ENCODE results near the gene TNNC2.
"Not testable (repeated sequence)": the region's sequence is repeated elsewhere in the genome, so short reads cannot be mapped to it uniquely, and the experiment has no call there.

Gene TNNC2

GRCh38 chr20:45818239-45818638, 8.9 kb downstream of the TNNC2 start:
- no peak for DNase-seq

- DNase-seq = no peak
Observed at GRCh38 chr20:45817376-45818194, 9.5 kb downstream of the TNNC2 start.

GRCh38 chr20:45816951-45817350, 10.2 kb downstream of the TNNC2 start:
- DNase-seq = no peak

- no peak for DNase-seq
Observed at GRCh38 chr20:45814314-45814713, 12.8 kb downstream of the TNNC2 start.

- DNase-seq = no peak
Observed at GRCh38 chr20:45813489-45813888, 13.6 kb downstream of the TNNC2 start.

- DNase-seq = no peak
Observed at GRCh38 chr20:45813006-45813340, 14.1 kb downstream of the TNNC2 start.

GRCh38 chr20:45812157-45813005, 14.7 kb downstream of the TNNC2 start, which contains the start of gene UBE2C:
TSS of gene UBE2C (plus strand) at chr20:45812644. CDS start at chr20:45812696, 52 bp downstream.
- peak; percentile 99 for DNase-seq

- no peak for DNase-seq
Observed at GRCh38 chr20:45810191-45810970, 16.7 kb downstream of the TNNC2 start.

- DNase-seq = no peak
Observed at GRCh38 chr20:45801851-45802250, 25.3 kb downstream of the TNNC2 start.

GRCh38 chr20:45798935-45799642, 28.0 kb downstream of the TNNC2 start:
- DNase-seq = peak; percentile 77

- DNase-seq = not testable (repeated sequence)
Observed at GRCh38 chr20:45797955-45798354, 29.2 kb downstream of the TNNC2 start.

GRCh38 chr20:45797510-45797909, 29.6 kb downstream of the TNNC2 start:
- DNase-seq = not testable (repeated sequence)

- DNase-seq = peak; percentile 34
Observed at GRCh38 chr20:45796337-45797065, 30.6 kb downstream of the TNNC2 start.

GRCh38 chr20:45792317-45793118, 34.6 kb downstream of the TNNC2 start:
- peak; percentile 14 for DNase-seq

- no peak for DNase-seq
Observed at GRCh38 chr20:45788351-45788750, 38.8 kb downstream of the TNNC2 start.

GRCh38 chr20:45783656-45784294, 43.3 kb downstream of the TNNC2 start:
- no peak for DNase-seq

GRCh38 chr20:45782890-45783289, 44.2 kb downstream of the TNNC2 start:
- peak; percentile 20 for DNase-seq

- DNase-seq = no peak
Observed at GRCh38 chr20:45781391-45781931, 45.7 kb downstream of the TNNC2 start.

- no peak for DNase-seq
Observed at GRCh38 chr20:45780159-45780558, 47.0 kb downstream of the TNNC2 start.

Measured in activated CD4-positive, alpha-beta T cell treated with anti-CD3 and anti-CD28 coated beads, Interleukin-10, Interleukin-2, amounts not matched to agents 100 ng/mL and 50 ng/mL, durations not matched to agents 16 hours and 8 hours (primary cell).